Endothelial cell (in vitro differentiated cells): ENCODE results near the gene USP17L21. TPM values are rescaled to one million over a fixed set of nuclear protein-coding genes. Genes with fewer than 3 reads are reported as not detected.
"Not testable (repeated sequence)": the region's sequence is repeated elsewhere in the genome, so short reads cannot be mapped to it uniquely, and the experiment has no call there.

Source experiments
- DNase-seq: peaks from one replicate; pipeline ENCODE4 v3.0.0; 2021; ENCODE audit warnings: low spot score
- H3K27ac Mint-ChIP-seq: one replicate; pipeline ENCODE4 v1.8.0; 2021; ENCODE audit warnings: mixed read lengths, inconsistent platforms; ENCODE audit not compliant: unreplicated experiment
- H3K27me3 Mint-ChIP-seq: one replicate; pipeline ENCODE4 v1.8.0; 2021; ENCODE audit warnings: mild to moderate bottlenecking, moderate library complexity, mixed read lengths, inconsistent platforms; ENCODE audit not compliant: unreplicated experiment
- H3K36me3 Mint-ChIP-seq: one replicate; pipeline ENCODE4 v1.8.0; 2021; ENCODE audit warnings: mild to moderate bottlenecking, low read depth, mixed read lengths, inconsistent platforms; ENCODE audit not compliant: unreplicated experiment
- H3K4me1 Mint-ChIP-seq: one replicate; pipeline ENCODE4 v1.8.0; 2021; ENCODE audit warnings: mild to moderate bottlenecking, mixed read lengths, inconsistent platforms; ENCODE audit not compliant: unreplicated experiment
- H3K4me3 Mint-ChIP-seq: one replicate; pipeline ENCODE4 v1.8.0; 2021; ENCODE audit warnings: mild to moderate bottlenecking, mixed read lengths, inconsistent platforms; ENCODE audit not compliant: unreplicated experiment
- H3K9me3 Mint-ChIP-seq: one replicate; pipeline ENCODE4 v1.8.0; 2021; ENCODE audit warnings: mixed read lengths, inconsistent platforms; ENCODE audit not compliant: unreplicated experiment
- total RNA-seq: library from RNA; stranded (reverse); fragmentation: NEBNext Ultra II Directional; extraction: Animal tissue kit (Norgen Biotek cat#: 25700); gene quantifications from one replicate; pipeline ENCODE4 v1.2.1, GENCODE V29; 2021; ENCODE audit not compliant: unreplicated experiment

USP17L21 gene
- total RNA-seq, 1 donor from 2014 or later, result not detected

GRCh38 chr4:9257824-9258223 is 4.8 kb upstream of the USP17L21 start, which contains the start of gene USP17L20:
Gene USP17L20 (plus strand): TSS chr4:9258124. CDS start chr4:9258124, 0 bp downstream.
- H3K27me3 Mint-ChIP-seq, H3K27ac Mint-ChIP-seq, H3K9me3 Mint-ChIP-seq, H3K36me3 Mint-ChIP-seq, DNase-seq, H3K4me1 Mint-ChIP-seq, H3K4me3 Mint-ChIP-seq: not testable (repeated sequence)

DNA sequence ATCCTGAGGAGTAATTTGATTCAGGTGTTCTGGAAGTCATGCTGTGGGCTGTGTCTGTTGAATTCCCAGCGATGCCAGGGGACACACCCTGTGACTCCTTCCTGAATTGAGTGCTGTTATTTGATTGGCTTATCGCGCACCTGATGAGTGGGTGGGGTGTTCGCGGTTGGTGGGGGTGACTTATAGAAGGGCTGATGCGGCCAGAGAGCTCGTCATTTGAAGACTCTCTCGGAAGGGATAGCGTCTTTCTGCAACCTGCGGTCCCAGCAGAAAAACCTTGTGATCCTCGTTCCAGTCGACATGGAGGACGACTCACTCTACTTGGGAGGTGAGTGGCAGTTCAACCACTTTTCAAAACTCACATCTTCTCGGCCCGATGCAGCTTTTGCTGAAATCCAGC is 4.6 kb downstream of the USP17L21 start, which contains the start of gene USP17L22:
Gene USP17L22, plus strand, starts transcription at position 301 of the 400 bp plus-strand sequence. Its CDS starts 0 bp downstream, at position 301.
- not testable (repeated sequence) for H3K27me3 Mint-ChIP-seq, H3K27ac Mint-ChIP-seq, H3K9me3 Mint-ChIP-seq, H3K4me1 Mint-ChIP-seq, H3K4me3 Mint-ChIP-seq, DNase-seq, H3K36me3 Mint-ChIP-seq

DNA sequence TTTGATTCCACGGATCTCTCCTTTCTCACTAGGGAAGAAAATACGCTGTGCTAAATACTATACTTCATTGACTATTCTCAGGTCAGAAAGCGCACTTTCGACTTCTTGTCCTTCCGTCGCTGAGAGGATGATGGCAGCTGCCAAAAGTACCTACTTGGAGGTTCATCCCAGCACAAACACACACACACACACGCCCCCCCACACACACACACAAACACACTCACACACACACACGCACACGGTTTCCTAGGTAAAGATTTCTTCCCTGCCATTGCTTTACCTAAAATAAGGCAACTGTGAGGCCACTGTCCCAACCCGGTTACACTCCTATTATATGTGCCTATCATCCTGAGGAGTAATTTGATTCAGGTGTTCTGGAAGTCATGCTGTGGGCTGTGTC is 9.0 kb downstream of the USP17L21 start:
- H3K4me3 Mint-ChIP-seq, H3K27me3 Mint-ChIP-seq: not testable (repeated sequence)
- peak; percentile 2 for DNase-seq

More for the DNA sequence above, 9.0 kb downstream of the USP17L21 start:
- H3K9me3 Mint-ChIP-seq, H3K27ac Mint-ChIP-seq, H3K36me3 Mint-ChIP-seq, H3K4me1 Mint-ChIP-seq: not testable (repeated sequence)

Other genes starting within 250 kb of the USP17L21 start
- gene FAM90A26, start 92.5 kb upstream of the USP17L21 start, total RNA-seq, result not detected
- not detected for gene USP17L10, start 52.2 kb upstream of the USP17L21 start, total RNA-seq
- not detected for gene USP17L11, start 47.5 kb upstream of the USP17L21 start, total RNA-seq
- gene USP17L12, start 42.7 kb upstream of the USP17L21 start, total RNA-seq, result not detected
- not detected for gene USP17L13, start 38.0 kb upstream of the USP17L21 start, total RNA-seq
- gene USP17L15, start 28.5 kb upstream of the USP17L21 start, total RNA-seq, result not detected
- not detected for gene USP17L17, start 19.0 kb upstream of the USP17L21 start, total RNA-seq
- not detected for gene USP17L18, start 14.2 kb upstream of the USP17L21 start, total RNA-seq
- not detected for gene USP17L19, start 9.5 kb upstream of the USP17L21 start, total RNA-seq
- not detected for gene USP17L20, start 4.7 kb upstream of the USP17L21 start, total RNA-seq
- not detected for gene USP17L22, start 4.7 kb downstream of the USP17L21 start, total RNA-seq
- gene USP17L24, start 62.3 kb downstream of the USP17L21 start, total RNA-seq, result not detected
- not detected for gene USP17L25, start 67.0 kb downstream of the USP17L21 start, total RNA-seq
- gene USP17L26, start 71.8 kb downstream of the USP17L21 start, total RNA-seq, result not detected
- not detected for gene USP17L5, start 76.5 kb downstream of the USP17L21 start, total RNA-seq
- not detected for gene USP17L27, start 81.3 kb downstream of the USP17L21 start, total RNA-seq
- gene USP17L28, start 86.0 kb downstream of the USP17L21 start, total RNA-seq, result not detected
- gene USP17L29, start 90.8 kb downstream of the USP17L21 start, total RNA-seq, result not detected
- gene USP17L30, start 100.3 kb downstream of the USP17L21 start, total RNA-seq, result not detected
- gene DEFB131A, start 181.5 kb downstream of the USP17L21 start, total RNA-seq, result not detected